ENCODE measurements around the gene C1QTNF4.
"Not testable (repeated sequence)": the region's sequence is repeated elsewhere in the genome, so short reads cannot be mapped to it uniquely, and the experiment has no call there.

The C1QTNF4 gene

GRCh38 chr11:47560426-47560825 is 33.8 kb downstream of the C1QTNF4 start:
- in situ Hi-C loops (cut with HindIII; ENCODE audit: low sequenced_read_pairs), result no loop called here
- no peak for DNase-seq (ENCODE audit: low read depth)
- no peak overlapping the region for H3K4me3 ChIP-seq (ENCODE audit: low read depth, low read length)
- TF ChIP-seq CTCF (IDR thresholded peaks at IDR 0.05; ENCODE audit: low read depth, low read length, missing control alignments), result no peak

GRCh38 chr11:47558695-47559094 is 35.5 kb downstream of the C1QTNF4 start:
- no peak for DNase-seq (ENCODE audit: low read depth)
- H3K4me3 ChIP-seq (ENCODE audit: low read depth, low read length), result no peak overlapping the region
- in situ Hi-C loops (cut with HindIII; ENCODE audit: low sequenced_read_pairs), result no loop called here
- no peak for TF ChIP-seq CTCF (IDR thresholded peaks at IDR 0.05; ENCODE audit: low read depth, low read length, missing control alignments)

GRCh38 chr11:47557004-47557403 is 37.2 kb downstream of the C1QTNF4 start:
- DNase-seq (ENCODE audit: low read depth); in situ Hi-C loops (cut with HindIII; ENCODE audit: low sequenced_read_pairs): not testable (repeated sequence)

GRCh38 chr11:47553406-47553743 is 40.8 kb downstream of the C1QTNF4 start:
- TF ChIP-seq CTCF (IDR thresholded peaks at IDR 0.05; ENCODE audit: low read depth, low read length, missing control alignments), result no peak
- H3K4me3 ChIP-seq (ENCODE audit: low read depth, low read length), result peak overlapping the region; percentile 86
- DNase-seq (ENCODE audit: low read depth), result no peak
- in situ Hi-C loops (cut with HindIII; ENCODE audit: low sequenced_read_pairs), result no loop called here

More at GRCh38 chr11:47557004-47557403, 37.2 kb downstream of the C1QTNF4 start:
- H3K4me3 ChIP-seq (ENCODE audit: low read depth, low read length), result not testable (repeated sequence)

- TF ChIP-seq CTCF (IDR thresholded peaks at IDR 0.05; ENCODE audit: low read depth, low read length, missing control alignments), result peak; percentile 65
- in situ Hi-C loops (cut with HindIII; ENCODE audit: low sequenced_read_pairs), result no loop called here
- peak; percentile 57 for DNase-seq (ENCODE audit: low read depth)
- H3K4me3 ChIP-seq (ENCODE audit: low read depth, low read length), result peak within 1 kb of the TSS; percentile 86
Observed at GRCh38 chr11:47552566-47553405, 41.4 kb downstream of the C1QTNF4 start, which contains the start of gene CELF1. TSS of gene CELF1 (minus strand) at chr11:47553132. CDS start at chr11:47499523, 53,609 bp downstream.

- no peak for DNase-seq (ENCODE audit: low read depth)
- peak overlapping the region; percentile 86 for H3K4me3 ChIP-seq (ENCODE audit: low read depth, low read length)
- in situ Hi-C loops (cut with HindIII; ENCODE audit: low sequenced_read_pairs), result no loop called here
- TF ChIP-seq CTCF (IDR thresholded peaks at IDR 0.05; ENCODE audit: low read depth, low read length, missing control alignments), result no peak
Observed at GRCh38 chr11:47552056-47552565, 42.1 kb downstream of the C1QTNF4 start.

- H3K4me3 ChIP-seq (ENCODE audit: low read depth, low read length), result peak overlapping the region; percentile 86
- in situ Hi-C loops (cut with HindIII; ENCODE audit: low sequenced_read_pairs), result no loop called here
- DNase-seq (ENCODE audit: low read depth), result no peak
- peak; percentile 58 for TF ChIP-seq CTCF (IDR thresholded peaks at IDR 0.05; ENCODE audit: low read depth, low read length, missing control alignments)
Observed at GRCh38 chr11:47551086-47551485, 43.1 kb downstream of the C1QTNF4 start.

Data from astrocyte of the cerebellum (primary cell).